Hepatic stellate cell (primary cell): ENCODE measurements around the gene TOR1B.
"Not testable (repeated sequence)": the region's sequence is repeated elsewhere in the genome, so short reads cannot be mapped to it uniquely, and the experiment has no call there.

Experiments used
- DNase-seq: peaks from one replicate; pipeline ENCODE4 v3.0.0; 2011; ENCODE audit warnings: low spot score

TOR1B gene

GRCh38 chr9:129776566-129776937, 26.4 kb upstream of the TOR1B start:
- no peak for DNase-seq

- DNase-seq, result peak; percentile 98
These were observed 25.8 kb upstream of the TOR1B start for GRCh38 chr9:129776938-129777768.

- no peak for DNase-seq
These were observed 25.2 kb upstream of the TOR1B start for GRCh38 chr9:129777769-129778130.

GRCh38 chr9:129778469-129778868, 24.5 kb upstream of the TOR1B start:
- no peak for DNase-seq

GRCh38 chr9:129779560-129780190, 23.3 kb upstream of the TOR1B start:
- no peak for DNase-seq

GRCh38 chr9:129781131-129781530, 21.9 kb upstream of the TOR1B start:
- no peak for DNase-seq

- DNase-seq, result no peak
These were observed 21.0 kb upstream of the TOR1B start for GRCh38 chr9:129781981-129782380.

- peak; percentile 86 for DNase-seq
These were observed 19.2 kb upstream of the TOR1B start for GRCh38 chr9:129783516-129784361.

- not testable (repeated sequence) for DNase-seq
These were observed 18.0 kb upstream of the TOR1B start for GRCh38 chr9:129784970-129785369.

- DNase-seq, result no peak
These were observed 17.1 kb upstream of the TOR1B start for GRCh38 chr9:129785866-129786265.

- no peak for DNase-seq
These were observed 16.5 kb upstream of the TOR1B start for GRCh38 chr9:129786481-129786880.

GRCh38 chr9:129794549-129794948, 8.4 kb upstream of the TOR1B start:
- no peak for DNase-seq

GRCh38 chr9:129796029-129796428, 7.0 kb upstream of the TOR1B start:
- not testable (repeated sequence) for DNase-seq

GRCh38 chr9:129798973-129799372, 4.0 kb upstream of the TOR1B start:
- DNase-seq, result no peak

GRCh38 chr9:129801504-129801903, 1.5 kb upstream of the TOR1B start:
- DNase-seq, result no peak

- no peak for DNase-seq
These were observed 684 bp downstream of the TOR1B start for GRCh38 chr9:129803676-129804060.

- DNase-seq, result no peak
These were observed 3.1 kb downstream of the TOR1B start for GRCh38 chr9:129806061-129806460.

GRCh38 chr9:129809346-129809745, 6.4 kb downstream of the TOR1B start:
- DNase-seq, result no peak

GRCh38 chr9:129810116-129810515, 7.1 kb downstream of the TOR1B start:
- no peak for DNase-seq

GRCh38 chr9:129810788-129811187, 7.8 kb downstream of the TOR1B start:
- no peak for DNase-seq

- no peak for DNase-seq
These were observed 9.0 kb downstream of the TOR1B start for GRCh38 chr9:129811967-129812363.

- DNase-seq, result no peak
These were observed 9.4 kb downstream of the TOR1B start for GRCh38 chr9:129812385-129812784.

GRCh38 chr9:129813661-129814060, 10.7 kb downstream of the TOR1B start:
- DNase-seq, result no peak
